Hypothalamus (tissue), 51 donors: ENCODE measurements around the gene TMEM270.
"Not testable (repeated sequence)": the region's sequence is repeated elsewhere in the genome, so short reads cannot be mapped to it uniquely, and the experiment has no call there.

Source experiments
- DNase-seq, 51 donors: peaks; one replicate each; lab custom pipeline; 2025; lab: John Stamatoyannopoulos, UW

The TMEM270 gene

GRCh38 chr7:73860859-73861258 lies at the start of gene TMEM270:
TSS of gene TMEM270 (plus strand) at chr7:73861159. CDS start at chr7:73861195, 36 bp downstream.
- DNase-seq: no peak

- DNase-seq: peak in 12 of 51 donors; percentile 10 to 38 (median 18)
Observed at GRCh38 chr7:73811760-73812168, 49.2 kb upstream of the TMEM270 start.

- DNase-seq: no peak
Observed at GRCh38 chr7:73812996-73813395, 48.0 kb upstream of the TMEM270 start.

- DNase-seq: no peak
Observed at GRCh38 chr7:73815436-73815835, 45.5 kb upstream of the TMEM270 start.

- no peak for DNase-seq
Observed at GRCh38 chr7:73817121-73817520, 43.8 kb upstream of the TMEM270 start.

GRCh38 chr7:73820013-73820412 lies 40.9 kb upstream of the TMEM270 start:
- no peak for DNase-seq

- DNase-seq: not testable (repeated sequence)
Observed at GRCh38 chr7:73821597-73822285, 39.2 kb upstream of the TMEM270 start.

- no peak for DNase-seq
Observed at GRCh38 chr7:73822319-73823173, 38.4 kb upstream of the TMEM270 start.

- DNase-seq: no peak
Observed at GRCh38 chr7:73823257-73823656, 37.7 kb upstream of the TMEM270 start.

- no peak for DNase-seq
Observed at GRCh38 chr7:73823873-73824592, 36.9 kb upstream of the TMEM270 start.

- no peak for DNase-seq
Observed at GRCh38 chr7:73824986-73825385, 36.0 kb upstream of the TMEM270 start.

- DNase-seq: no peak
Observed at GRCh38 chr7:73827567-73828106, 33.3 kb upstream of the TMEM270 start.

GRCh38 chr7:73828107-73828803 lies 32.7 kb upstream of the TMEM270 start:
- no peak for DNase-seq

- DNase-seq: no peak
Observed at GRCh38 chr7:73828972-73829371, 32.0 kb upstream of the TMEM270 start.

- DNase-seq: no peak
Observed at GRCh38 chr7:73829505-73829904, 31.5 kb upstream of the TMEM270 start.

GRCh38 chr7:73829921-73830680 lies 30.9 kb upstream of the TMEM270 start:
- no peak for DNase-seq

GRCh38 chr7:73830681-73831583 lies 30.0 kb upstream of the TMEM270 start, which contains the start of gene CLDN4:
TSS of gene CLDN4 (plus strand) at chr7:73830996. CDS start at chr7:73831202, 206 bp downstream.
- DNase-seq: no peak

- no peak for DNase-seq
Observed at GRCh38 chr7:73831584-73831833, 29.4 kb upstream of the TMEM270 start.
